ENCODE results near the gene URB2.

The URB2 gene

DNA sequence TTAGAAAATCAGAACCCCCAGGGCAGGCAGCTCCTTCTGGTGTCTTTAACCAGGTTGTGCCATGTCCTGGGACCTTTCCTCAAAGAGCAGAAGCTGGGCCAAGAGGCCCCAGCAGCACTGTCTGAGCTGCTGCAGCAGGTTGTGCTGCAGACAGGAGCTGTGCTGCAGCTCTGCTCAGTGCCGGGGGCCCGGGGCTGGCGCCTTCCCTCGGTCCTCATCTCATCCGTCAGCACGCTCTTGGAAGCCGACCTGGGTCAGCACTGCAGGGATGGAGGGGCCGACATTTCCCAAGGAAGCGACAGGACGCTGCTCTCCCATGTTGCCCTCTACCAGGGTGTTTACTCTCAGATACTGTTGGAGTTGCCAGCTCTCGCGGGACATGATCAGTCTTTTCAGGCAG lies 11.7 kb downstream of the URB2 start:
- no peak for TF ChIP-seq CTCF (conservative IDR thresholded peaks at IDR 0.05)
- no peak for TF ChIP-seq ZFX (IDR thresholded peaks at IDR 0.05)

GRCh38 chr1:229640455-229640854 lies 14.4 kb downstream of the URB2 start:
- no peak for TF ChIP-seq CTCF (conservative IDR thresholded peaks at IDR 0.05)
- no peak for TF ChIP-seq ZFX (IDR thresholded peaks at IDR 0.05)
- no peak overlapping the region for H3K27ac ChIP-seq

More for the DNA sequence above, 11.7 kb downstream of the URB2 start:
- no peak overlapping the region for H3K27ac ChIP-seq

- H3K27ac ChIP-seq: no peak overlapping the region
- no peak for TF ChIP-seq ZFX (IDR thresholded peaks at IDR 0.05)
- no peak for TF ChIP-seq CTCF (conservative IDR thresholded peaks at IDR 0.05)
Observed at GRCh38 chr1:229641306-229641705, 15.3 kb downstream of the URB2 start.

DNA sequence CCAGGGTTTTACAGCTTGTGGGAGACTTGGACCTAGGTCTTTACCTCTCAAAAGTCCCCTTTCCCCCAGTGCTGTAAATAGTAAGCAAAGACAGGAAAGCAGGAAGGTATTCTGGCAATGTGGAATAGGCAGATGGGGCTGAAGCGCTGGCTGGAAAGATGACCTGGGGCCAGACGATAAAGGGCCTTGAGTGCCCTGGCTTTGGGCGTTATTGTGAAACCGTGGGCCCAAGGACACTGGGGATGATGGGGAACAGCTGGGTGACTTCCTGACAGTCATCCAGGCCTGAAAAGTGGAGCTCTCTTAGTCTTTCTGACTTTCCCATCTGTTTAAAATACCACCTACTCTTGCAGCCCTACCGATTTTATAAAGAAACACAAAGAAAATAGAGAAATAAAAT lies 16.3 kb downstream of the URB2 start:
- no peak for TF ChIP-seq CTCF (conservative IDR thresholded peaks at IDR 0.05)
- no peak for TF ChIP-seq ZFX (IDR thresholded peaks at IDR 0.05)
- H3K27ac ChIP-seq: no peak overlapping the region

DNA sequence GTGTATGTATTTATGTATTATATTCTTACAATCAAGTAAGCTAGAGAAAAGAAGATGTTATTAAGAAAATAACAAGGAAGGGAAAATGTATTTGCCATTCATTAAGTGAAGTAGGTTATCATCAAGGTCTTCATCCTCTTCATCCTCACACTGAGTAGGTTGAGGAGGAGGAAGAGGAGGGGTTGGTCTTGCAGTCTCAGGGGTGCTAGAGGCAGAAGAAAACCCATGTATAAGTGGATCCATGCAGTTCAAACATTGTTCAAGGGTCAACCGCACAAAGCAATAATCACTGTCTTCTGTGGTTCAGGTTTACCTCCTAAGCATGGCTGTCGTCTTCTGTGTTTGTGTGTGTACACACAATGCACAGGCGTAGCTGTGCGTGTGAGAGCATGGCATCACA lies 16.9 kb downstream of the URB2 start:
- TF ChIP-seq CTCF (conservative IDR thresholded peaks at IDR 0.05): no peak
- no peak overlapping the region for H3K27ac ChIP-seq

GRCh38 chr1:229643996-229644745 lies 18.1 kb downstream of the URB2 start:
- H3K27ac ChIP-seq: no peak overlapping the region
- TF ChIP-seq ZFX (IDR thresholded peaks at IDR 0.05) (no peak), CTCF (conservative IDR thresholded peaks at IDR 0.05) (no peak)

- TF ChIP-seq ZFX (IDR thresholded peaks at IDR 0.05) (no peak), CTCF (conservative IDR thresholded peaks at IDR 0.05) (no peak)
- H3K27ac ChIP-seq: no peak overlapping the region
Observed at GRCh38 chr1:229645324-229645993, 19.4 kb downstream of the URB2 start.
